Transverse colon (tissue), 3 donors: ENCODE measurements around the gene CELSR1.

ENCODE experiments used
- EP300 ChIP-seq: sonication (generic); formaldehyde crosslinking; IDR thresholded peaks from one replicate; pipeline ENCODE4 v1.6.1; 2017; ENCODE audit warnings: antibody characterized with exemption, low read depth
- POLR2A ChIP-seq: fragments of 450-650 bp; IDR thresholded peaks from one replicate; pipeline ENCODE4 v1.6.1; 2016; ENCODE audit warnings: antibody characterized with exemption, mild to moderate bottlenecking, moderate library complexity
- TF ChIP-seq, protein P1 (sequence below), 5 experiments: fragments of 200-600 bp in 3 of 5; fragments of 450-650 bp in 2 of 5; sonication (generic) in 3 of 5; IDR thresholded peaks; 1 replicate in 2 of 5; 2 replicates in 3 of 5; pipeline ENCODE4 v1.5.1; 2016 to 2017; ENCODE audit warnings: antibody characterized with exemption in 5 of 5, inconsistent platforms in 3 of 5, mild to moderate bottlenecking in 2 of 5, moderate library complexity in 1 of 5

DNA sequence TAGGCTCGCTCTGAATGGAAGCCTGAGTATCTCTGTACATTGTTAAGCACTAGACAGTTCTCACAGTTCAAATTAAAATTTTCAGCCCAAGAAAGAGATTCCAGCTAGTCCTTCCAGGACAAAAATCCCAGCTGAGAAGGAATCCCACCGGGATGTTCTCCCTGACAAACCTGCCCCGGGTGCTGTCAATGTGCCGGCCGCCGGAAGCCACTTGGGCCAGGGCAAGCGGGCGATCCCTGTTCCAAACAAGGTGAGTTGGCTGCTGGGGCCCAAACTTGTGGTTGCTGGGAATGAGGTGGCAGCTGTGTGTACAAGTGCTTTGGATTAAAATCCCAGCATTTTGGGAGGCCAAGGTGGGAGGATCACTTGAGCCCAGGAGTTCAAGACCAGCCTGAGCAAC is 225.4 kb downstream of the CELSR1 start:
- TF ChIP-seq, protein P1, sequence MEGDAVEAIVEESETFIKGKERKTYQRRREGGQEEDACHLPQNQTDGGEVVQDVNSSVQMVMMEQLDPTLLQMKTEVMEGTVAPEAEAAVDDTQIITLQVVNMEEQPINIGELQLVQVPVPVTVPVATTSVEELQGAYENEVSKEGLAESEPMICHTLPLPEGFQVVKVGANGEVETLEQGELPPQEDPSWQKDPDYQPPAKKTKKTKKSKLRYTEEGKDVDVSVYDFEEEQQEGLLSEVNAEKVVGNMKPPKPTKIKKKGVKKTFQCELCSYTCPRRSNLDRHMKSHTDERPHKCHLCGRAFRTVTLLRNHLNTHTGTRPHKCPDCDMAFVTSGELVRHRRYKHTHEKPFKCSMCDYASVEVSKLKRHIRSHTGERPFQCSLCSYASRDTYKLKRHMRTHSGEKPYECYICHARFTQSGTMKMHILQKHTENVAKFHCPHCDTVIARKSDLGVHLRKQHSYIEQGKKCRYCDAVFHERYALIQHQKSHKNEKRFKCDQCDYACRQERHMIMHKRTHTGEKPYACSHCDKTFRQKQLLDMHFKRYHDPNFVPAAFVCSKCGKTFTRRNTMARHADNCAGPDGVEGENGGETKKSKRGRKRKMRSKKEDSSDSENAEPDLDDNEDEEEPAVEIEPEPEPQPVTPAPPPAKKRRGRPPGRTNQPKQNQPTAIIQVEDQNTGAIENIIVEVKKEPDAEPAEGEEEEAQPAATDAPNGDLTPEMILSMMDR (IDR thresholded peaks at IDR 0.05): no peak
- TF ChIP-seq POLR2A (no peak), EP300 (no peak)
